ENCODE data around the gene UNC13B.

GRCh38 chr9:35211854-35212253 is 50.0 kb downstream of the UNC13B start:
- TF ChIP-seq POLR2A (IDR thresholded peaks at IDR 0.05) (no peak), CTCF (IDR thresholded peaks at IDR 0.05) (no peak)
